Ovary (tissue), 9 donors: ENCODE measurements around the gene EML1. TPM values are rescaled to one million over a fixed set of nuclear protein-coding genes. Genes with fewer than 3 reads are reported as not detected.

Source experiments
- DNase-seq, 5 donors: peaks; one replicate each; pipeline ENCODE4 v3.0.0-alpha.2; 2019 to 2020
- H3K27ac ChIP-seq, 2 donors: fragments of 200-600 bp; one replicate each; pipeline versions ENCODE4 v1.5.1 to v1.8.0; 2019 to 2022
- H3K27me3 ChIP-seq: fragments of 200-600 bp; one replicate; pipeline ENCODE4 v1.8.0; 2022
- H3K36me3 ChIP-seq: fragments of 200-600 bp; sonication (generic); one replicate; pipeline ENCODE4 v1.5.1; 2019
- H3K4me1 ChIP-seq: one replicate; pipeline ENCODE4 v1.8.1; 2013; ENCODE audit warnings: mild to moderate bottlenecking, moderate library complexity; ENCODE audit not compliant: insufficient read depth
- H3K4me3 ChIP-seq: fragments of 200-600 bp; sonication (generic); one replicate; pipeline ENCODE4 v1.5.1; 2017
- H3K9me3 ChIP-seq, 2 donors: fragments of 200-600 bp in 1 of 2; sonication (generic) in 1 of 2; one replicate each; pipeline versions ENCODE4 v1.5.1 to v1.8.1; 2013 to 2019; ENCODE audit warnings: mild to moderate bottlenecking in 1 of 2, moderate library complexity in 1 of 2
- EP300 ChIP-seq: sonication (generic); formaldehyde crosslinking; IDR thresholded peaks from one replicate; pipeline ENCODE4 v1.6.1; 2017; ENCODE audit warnings: antibody characterized with exemption
- POLR2A ChIP-seq: fragments of 450-650 bp; IDR thresholded peaks from one replicate; pipeline ENCODE4 v1.6.1; 2017; ENCODE audit warnings: antibody characterized with exemption, mild to moderate bottlenecking, moderate library complexity
- WGBS, 3 donors: extraction: QIAGEN DNeasy Blood & Tissue Kit in 1 of 3; methylation state at CpG; one replicate each; pipeline versions ENCODE4 v1.1.5 to v1.1.7; 2013 to 2017; 5-methylcytosine and 5-hydroxymethylcytosine counted together
- intact Hi-C, 4 donors: fragments of 100-400 bp; cut with DNase I; formaldehyde crosslinking; loops; one replicate each; pipeline versions ENCODE4 v1.11.0 to v1.15.1; 2022 to 2023
- polyA plus RNA-seq, 2 donors: library from polyadenylated mRNA; stranded (reverse); fragments of 200-250 nt in 1 of 2; fragments of 350-450 nt in 1 of 2; fragmentation: Illumina TruSeq in 1 of 2; extraction: RNeasy Lipid Tissue Mini Kit (QIAGEN cat#74804) in 1 of 2; gene quantifications; one replicate each; pipeline ENCODE4 v1.2.3, GENCODE V29; 2013 to 2014
- total RNA-seq, 7 donors: library from RNA; depleted of rRNA in 2 of 7; stranded (reverse); fragments of >200 nt in 2 of 7; fragmentation: NEBNext Ultra II Directional in 3 of 7; extraction: Animal tissue kit (Norgen Biotek cat#: 25700) in 3 of 7; gene quantifications; one replicate each; pipeline versions ENCODE4 v1.1.0 to v1.2.4, GENCODE V29; 2016 to 2023
- TF ChIP-seq, protein P1 (sequence below), 3 donors: fragments of 450-650 bp in 2 of 3; fragments of 200-600 bp in 1 of 3; IDR thresholded peaks; one replicate each; pipeline versions ENCODE4 v1.5.1 to v1.8.0; 2016 to 2022; ENCODE audit warnings: antibody characterized with exemption in 3 of 3, mild to moderate bottlenecking in 1 of 3
- donor health status: DM: no; HTN: no; CAD: no; lungs with moderate emphysema.
- donor health status: DM: no; HTN: no; CAD: no.
- donor health status: Bipolar disorder and iron deficiency.
- donor health status: DM: yes; HTN: yes; CAD: no.
- donor health status: DM: no; HTN: no; CAD: no.
- donor health status: DM: yes; HTN: yes; CAD: no.

Gene EML1
- total and polyA plus RNA-seq, 9 donors = 4.4 to 22.3 (median 9.8) TPM

DNA sequence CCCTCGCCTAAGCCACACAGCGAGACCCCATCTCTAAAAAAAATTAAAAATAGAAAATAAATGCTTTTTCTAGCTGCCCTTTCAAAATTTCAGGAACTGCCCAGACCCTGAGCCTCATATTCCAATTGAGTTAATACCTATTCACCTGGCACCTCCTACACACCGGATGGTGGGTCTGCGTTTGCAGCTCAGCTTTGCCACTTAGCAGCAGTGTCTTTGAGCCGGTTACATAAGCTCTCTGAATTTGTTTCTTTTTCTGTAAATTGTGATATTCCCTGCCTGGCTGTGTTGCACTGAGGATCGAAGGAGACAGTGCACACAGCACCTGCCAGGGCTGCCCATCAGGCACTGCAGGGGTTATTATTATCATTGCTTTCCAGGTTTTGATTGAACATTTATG is 125.6 kb downstream of the EML1 start:
- H3K27me3 ChIP-seq = no peaks in the 10 kb centered on the region
- WGBS, 3 donors = 85 to 92% (median 87%) methylated on average over 6 of the region's 6 CpGs
- H3K27ac ChIP-seq = no peak overlapping the region
- no peaks in the 10 kb centered on the region for H3K9me3 ChIP-seq
- H3K36me3 ChIP-seq = no peaks in the 10 kb centered on the region
- H3K4me1 ChIP-seq = no peaks in the 10 kb centered on the region
- no peak overlapping the region for H3K4me3 ChIP-seq
- intact Hi-C loops = no loop called here
- DNase-seq = no peak
- TF ChIP-seq, protein P1, sequence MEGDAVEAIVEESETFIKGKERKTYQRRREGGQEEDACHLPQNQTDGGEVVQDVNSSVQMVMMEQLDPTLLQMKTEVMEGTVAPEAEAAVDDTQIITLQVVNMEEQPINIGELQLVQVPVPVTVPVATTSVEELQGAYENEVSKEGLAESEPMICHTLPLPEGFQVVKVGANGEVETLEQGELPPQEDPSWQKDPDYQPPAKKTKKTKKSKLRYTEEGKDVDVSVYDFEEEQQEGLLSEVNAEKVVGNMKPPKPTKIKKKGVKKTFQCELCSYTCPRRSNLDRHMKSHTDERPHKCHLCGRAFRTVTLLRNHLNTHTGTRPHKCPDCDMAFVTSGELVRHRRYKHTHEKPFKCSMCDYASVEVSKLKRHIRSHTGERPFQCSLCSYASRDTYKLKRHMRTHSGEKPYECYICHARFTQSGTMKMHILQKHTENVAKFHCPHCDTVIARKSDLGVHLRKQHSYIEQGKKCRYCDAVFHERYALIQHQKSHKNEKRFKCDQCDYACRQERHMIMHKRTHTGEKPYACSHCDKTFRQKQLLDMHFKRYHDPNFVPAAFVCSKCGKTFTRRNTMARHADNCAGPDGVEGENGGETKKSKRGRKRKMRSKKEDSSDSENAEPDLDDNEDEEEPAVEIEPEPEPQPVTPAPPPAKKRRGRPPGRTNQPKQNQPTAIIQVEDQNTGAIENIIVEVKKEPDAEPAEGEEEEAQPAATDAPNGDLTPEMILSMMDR (IDR thresholded peaks at IDR 0.05) = no peak
- TF ChIP-seq POLR2A = no peak
- no peak for TF ChIP-seq EP300

DNA sequence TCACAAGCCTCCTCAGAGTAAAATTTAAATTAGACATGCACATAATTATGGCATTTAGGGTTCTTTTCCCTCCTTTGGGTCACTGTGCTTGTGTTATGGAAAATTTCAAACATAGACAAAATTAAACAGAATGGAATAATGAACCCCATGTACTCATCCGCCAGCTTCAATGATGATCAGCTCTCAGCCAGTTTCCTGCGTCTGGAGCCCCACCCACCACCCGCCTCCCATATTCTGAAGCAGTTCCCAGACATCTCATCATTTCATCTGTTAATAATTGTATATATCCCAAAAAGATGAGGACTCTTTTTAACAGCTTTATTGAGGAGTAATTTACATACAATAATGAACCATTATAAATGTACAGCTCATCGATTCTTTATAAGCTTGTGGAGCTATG is 128.2 kb downstream of the EML1 start:
- Histone ChIP-seq H3K27me3 (no peaks in the 10 kb centered on the region), H3K9me3 (no peaks in the 10 kb centered on the region), H3K4me1 (no peaks in the 10 kb centered on the region), H3K27ac (no peak overlapping the region), H3K36me3 (no peaks in the 10 kb centered on the region), H3K4me3 (no peak overlapping the region)
- TF ChIP-seq POLR2A (no peak), EP300 (no peak)
- TF ChIP-seq, protein P1 (IDR thresholded peaks at IDR 0.05) = no peak
- no peak for DNase-seq
- 92 to 96% (median 94%) methylated on average over 4 of the region's 4 CpGs for WGBS, 3 donors
- intact Hi-C loops = no loop called here

DNA sequence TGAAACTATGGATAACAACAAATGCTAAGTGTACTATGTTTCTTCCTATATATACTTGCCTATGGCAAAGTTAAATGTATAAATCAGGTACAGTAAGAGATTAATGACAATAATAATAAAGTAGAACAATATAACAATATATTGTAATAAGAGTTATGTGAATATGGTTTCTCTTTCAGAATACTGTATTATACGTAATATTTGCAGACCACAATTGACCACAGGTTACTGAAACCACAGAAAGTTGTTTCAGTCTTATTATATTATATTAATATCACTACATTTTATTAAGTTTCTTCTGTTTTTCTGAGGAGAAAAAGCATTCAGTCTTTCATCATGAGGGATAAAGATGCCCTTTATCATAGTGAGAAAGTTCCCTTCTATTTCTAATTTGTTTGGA is 131.2 kb downstream of the EML1 start:
- no peak overlapping the region for H3K27ac ChIP-seq
- H3K9me3 ChIP-seq = no peaks in the 10 kb centered on the region
- no peaks in the 10 kb centered on the region for H3K36me3 ChIP-seq
- no peak overlapping the region for H3K4me3 ChIP-seq
- no peak for TF ChIP-seq POLR2A
- no peak for TF ChIP-seq EP300
- TF ChIP-seq, protein P1 (IDR thresholded peaks at IDR 0.05) = no peak
- intact Hi-C loops = no loop called here
- no peaks in the 10 kb centered on the region for H3K4me1 ChIP-seq
- DNase-seq = no peak
- H3K27me3 ChIP-seq = no peaks in the 10 kb centered on the region
- 84 to 94% (median 92%) methylated on average over 1 of the region's 1 CpG for WGBS, 3 donors

DNA sequence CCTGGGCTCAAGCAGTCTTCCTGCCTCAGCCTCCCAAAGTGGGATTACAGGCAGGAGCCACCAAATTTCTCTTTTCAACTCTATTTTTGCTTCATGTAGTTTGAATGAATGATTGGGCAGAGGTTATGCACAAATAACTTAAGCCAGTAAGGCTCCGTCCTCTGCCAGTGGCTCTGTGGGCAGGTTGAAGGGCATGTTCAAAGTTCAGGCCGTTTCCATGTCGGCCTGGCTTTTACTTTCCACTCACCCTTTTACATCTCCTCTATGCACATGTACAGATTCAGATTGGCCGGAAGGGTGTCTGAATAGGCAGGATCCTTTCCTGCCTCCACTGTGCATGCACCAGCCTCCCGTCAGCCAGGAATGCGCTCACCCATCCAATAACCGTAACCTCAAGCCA is 132.3 kb downstream of the EML1 start:
- intact Hi-C loops = no loop called here
- Histone ChIP-seq H3K36me3 (no peaks in the 10 kb centered on the region), H3K27ac (no peak overlapping the region), H3K4me1 (no peaks in the 10 kb centered on the region), H3K27me3 (no peaks in the 10 kb centered on the region), H3K4me3 (no peak overlapping the region), H3K9me3 (no peaks in the 10 kb centered on the region)
- TF ChIP-seq, protein P1 (IDR thresholded peaks at IDR 0.05) = no peak
- no peak for TF ChIP-seq EP300
- no peak for TF ChIP-seq POLR2A
- no peak for DNase-seq
- WGBS, 3 donors = 95 to 98% (median 95%) methylated on average over 7 of the region's 7 CpGs

DNA sequence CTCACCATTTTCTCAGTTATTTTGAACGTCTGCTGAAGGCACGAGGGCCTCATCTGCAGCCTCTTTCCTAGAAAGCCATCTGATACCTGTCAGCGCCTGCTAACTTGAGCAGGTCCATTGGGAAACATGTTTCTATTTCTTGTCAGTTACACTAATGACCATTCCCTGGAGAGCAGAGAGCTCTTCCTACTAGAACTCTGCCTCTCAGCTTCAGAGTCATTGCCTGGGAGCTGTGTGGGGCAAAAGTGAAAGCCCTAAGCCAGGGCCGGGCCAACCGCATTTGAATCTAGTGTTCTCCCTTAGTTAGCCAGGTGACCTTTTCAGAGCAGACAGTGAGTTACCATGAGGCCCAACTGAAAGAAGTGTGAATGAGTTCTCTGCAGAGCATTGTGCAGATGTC is 135.8 kb downstream of the EML1 start:
- Histone ChIP-seq H3K27me3 (no peaks in the 10 kb centered on the region), H3K4me3 (no peak overlapping the region), H3K9me3 (no peaks in the 10 kb centered on the region), H3K36me3 (no peaks in the 10 kb centered on the region), H3K27ac (no peak overlapping the region), H3K4me1 (no peaks in the 10 kb centered on the region)
- no peak for TF ChIP-seq EP300
- TF ChIP-seq POLR2A = no peak
- TF ChIP-seq, protein P1 (IDR thresholded peaks at IDR 0.05) = no peak
- 89 to 93% (median 92%) methylated on average over 5 of the region's 5 CpGs for WGBS, 3 donors
- no peak for DNase-seq
- intact Hi-C loops = no loop called here
